ENCODE results near the gene ASPSCR1. TPM values are rescaled to one million over a fixed set of nuclear protein-coding genes. Genes with fewer than 3 reads are reported as not detected.

Gene ASPSCR1
- total RNA-seq, 1 donor from 2014 or later: 29.7 TPM

DNA sequence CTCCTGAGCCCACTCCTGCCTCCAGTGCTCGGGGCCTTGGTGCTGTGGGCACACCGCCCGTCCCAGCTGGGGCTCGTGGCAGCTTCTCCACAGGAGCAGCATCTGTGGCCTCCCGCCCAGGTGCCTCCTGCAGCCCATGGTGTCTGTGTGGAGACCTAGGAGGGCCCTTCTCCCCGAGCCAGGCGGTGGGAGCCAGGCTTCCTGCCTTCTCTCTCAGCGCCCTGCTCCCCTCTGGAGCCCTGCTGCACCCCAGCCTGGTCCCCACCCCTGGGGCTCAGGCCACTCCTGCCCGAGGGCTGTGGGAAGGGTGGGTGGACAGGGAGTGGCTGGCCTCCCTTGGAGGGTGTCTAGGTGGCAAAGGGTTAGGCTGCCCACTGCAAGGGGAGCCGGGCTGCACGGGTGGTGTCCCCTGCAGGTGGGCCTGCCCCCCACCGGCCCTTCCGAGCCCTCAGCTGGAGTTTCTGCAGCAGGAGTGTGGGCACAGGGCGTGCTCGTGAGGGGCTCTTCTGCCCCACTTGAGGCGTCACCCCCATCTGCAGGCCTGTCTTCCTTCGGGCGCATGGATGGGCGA is 34.3 kb downstream of the ASPSCR1 start:
- DNase-seq (ENCODE audit: low read depth): no peak

DNA sequence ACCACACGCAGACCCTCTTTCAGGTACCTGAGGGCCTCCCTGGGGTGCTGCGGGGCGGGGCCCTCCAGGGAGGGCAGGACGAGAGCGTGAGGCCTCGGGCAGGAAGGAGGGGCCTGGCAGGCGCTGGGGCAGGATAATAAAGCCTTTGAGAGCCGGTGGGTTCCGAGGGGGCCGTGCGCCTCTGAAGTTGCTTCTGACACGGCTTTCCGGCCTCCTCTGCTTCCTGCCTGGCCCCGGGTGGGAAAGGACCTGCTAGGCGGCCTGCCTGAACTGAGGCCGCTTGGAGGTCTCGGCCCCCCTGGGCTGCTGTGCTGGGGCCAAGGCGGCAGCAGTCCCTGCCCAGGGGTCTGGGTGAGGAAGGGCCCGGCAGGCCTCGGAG is 34.8 kb downstream of the ASPSCR1 start:
- no peak for DNase-seq (ENCODE audit: low read depth)

DNA sequence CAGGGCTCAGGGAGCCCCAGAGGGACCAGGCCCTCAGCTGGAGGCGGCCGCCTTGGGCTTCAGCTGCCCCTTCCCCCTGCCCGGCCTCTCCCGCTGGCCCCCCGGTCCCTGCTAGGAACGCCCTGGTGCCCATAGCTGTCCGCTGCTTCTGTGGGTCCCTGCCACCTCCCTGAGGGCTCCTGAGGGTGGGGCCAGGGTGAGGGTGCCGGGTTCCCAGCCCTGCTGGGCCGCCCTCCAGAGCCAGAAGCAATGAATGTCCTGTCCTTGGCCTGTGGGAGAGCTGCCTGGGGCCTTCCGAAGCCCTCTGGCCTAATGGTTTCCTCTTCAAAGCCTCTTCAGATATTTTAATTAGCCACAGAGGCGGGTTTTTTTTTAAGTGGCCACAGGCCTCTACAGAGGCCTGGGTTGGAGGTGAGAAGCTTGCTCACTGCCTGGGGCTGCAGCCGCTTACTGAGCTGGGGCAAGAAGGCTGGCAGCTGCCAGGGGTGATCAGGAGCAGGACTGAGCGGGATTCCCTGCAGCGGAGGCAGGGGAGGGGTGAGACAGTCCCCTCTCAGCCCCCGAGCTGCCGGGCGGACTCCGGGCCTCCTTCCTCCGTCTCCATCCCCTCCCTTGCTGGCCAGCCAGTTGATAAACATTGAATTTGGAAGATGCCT is 35.3 kb downstream of the ASPSCR1 start:
- DNase-seq (ENCODE audit: low read depth): no peak

DNA sequence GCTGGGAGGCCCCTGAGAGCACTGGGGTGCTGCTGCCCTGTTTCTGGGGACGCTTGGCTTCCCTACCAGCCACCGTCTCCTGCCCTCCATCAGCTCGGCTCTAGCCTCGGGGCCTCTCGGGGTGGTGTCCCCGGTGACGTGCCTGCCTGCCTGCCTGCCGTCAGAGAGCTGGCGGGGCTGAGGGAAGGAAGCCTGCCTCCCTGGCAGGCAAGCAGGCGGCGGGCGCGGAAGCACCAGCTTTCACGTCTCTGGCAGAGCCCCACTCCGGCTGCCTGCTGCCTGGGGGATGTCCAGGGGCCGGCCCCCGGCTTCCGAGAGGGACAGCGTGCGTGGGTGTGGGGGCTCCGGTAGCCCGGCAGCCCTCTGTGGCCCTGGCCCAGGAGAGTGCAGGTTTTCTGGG is 35.9 kb downstream of the ASPSCR1 start:
- DNase-seq (ENCODE audit: low read depth): no peak

DNA sequence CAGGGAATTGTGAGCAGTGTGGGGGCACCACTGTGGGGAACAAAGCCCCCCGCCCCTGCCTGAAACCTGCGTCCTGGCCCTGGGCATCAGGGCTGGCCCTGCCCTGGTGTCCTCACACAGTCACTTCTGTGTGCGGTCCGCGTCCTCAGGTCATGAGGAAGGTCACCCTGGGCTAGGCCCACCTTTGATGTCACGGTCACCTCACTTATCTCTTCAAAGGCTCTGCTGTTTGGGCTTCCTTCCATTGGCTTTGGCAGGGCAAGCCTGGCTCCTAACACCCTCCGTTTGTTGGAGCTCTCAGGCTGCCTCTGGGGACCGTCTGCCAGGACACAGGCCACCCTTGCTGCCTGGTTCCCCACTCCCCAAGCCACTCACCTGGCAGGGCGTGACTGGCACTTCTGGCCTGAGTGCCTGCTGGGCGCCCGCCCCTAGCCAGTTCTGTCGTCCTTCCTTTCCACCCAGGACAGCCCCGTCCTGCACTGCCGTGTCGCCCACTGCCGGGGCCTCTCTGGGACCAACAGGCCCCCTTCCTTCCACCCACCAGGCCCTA is 36.4 kb downstream of the ASPSCR1 start:
- no peak for DNase-seq (ENCODE audit: low read depth)

DNA sequence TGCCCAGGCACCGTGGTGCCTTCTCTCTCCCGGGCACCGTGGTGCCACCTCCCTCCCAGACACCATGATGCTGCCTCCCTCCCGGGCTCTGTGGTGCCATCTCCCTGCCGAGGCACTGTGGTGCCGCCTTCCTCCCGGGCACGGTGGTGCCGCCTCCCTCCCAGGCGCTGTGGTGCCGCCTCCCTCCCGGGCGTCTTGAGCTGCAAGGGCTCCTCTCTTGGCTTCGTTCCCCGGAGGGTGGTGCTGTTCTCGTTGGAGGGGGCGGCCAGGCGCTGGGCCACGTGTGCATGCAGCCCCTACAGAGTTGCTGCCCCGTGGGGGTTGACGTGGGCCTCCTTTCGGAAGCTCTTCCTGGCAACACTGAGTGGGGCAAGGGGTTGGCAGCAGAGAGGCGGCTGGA is 37.0 kb downstream of the ASPSCR1 start:
- no peak for DNase-seq (ENCODE audit: low read depth)

DNA sequence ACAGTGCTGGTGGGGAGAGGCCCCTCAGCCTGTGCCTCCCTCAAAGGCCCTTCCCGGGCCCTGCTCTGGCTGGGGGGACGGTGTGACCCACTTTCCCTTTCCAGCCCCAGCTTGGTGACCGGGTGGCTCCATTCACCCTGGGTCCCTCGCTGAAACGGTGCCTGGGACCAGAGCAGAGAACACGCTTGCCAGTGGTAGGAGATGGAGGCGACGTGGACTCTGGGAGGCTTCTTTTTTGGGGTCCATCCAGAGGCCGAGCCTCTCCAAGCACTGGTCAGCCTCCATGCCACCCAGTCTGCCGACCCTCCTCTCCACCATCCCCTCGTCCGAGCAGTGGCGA is 37.5 kb downstream of the ASPSCR1 start:
- no peak for DNase-seq (ENCODE audit: low read depth)

DNA sequence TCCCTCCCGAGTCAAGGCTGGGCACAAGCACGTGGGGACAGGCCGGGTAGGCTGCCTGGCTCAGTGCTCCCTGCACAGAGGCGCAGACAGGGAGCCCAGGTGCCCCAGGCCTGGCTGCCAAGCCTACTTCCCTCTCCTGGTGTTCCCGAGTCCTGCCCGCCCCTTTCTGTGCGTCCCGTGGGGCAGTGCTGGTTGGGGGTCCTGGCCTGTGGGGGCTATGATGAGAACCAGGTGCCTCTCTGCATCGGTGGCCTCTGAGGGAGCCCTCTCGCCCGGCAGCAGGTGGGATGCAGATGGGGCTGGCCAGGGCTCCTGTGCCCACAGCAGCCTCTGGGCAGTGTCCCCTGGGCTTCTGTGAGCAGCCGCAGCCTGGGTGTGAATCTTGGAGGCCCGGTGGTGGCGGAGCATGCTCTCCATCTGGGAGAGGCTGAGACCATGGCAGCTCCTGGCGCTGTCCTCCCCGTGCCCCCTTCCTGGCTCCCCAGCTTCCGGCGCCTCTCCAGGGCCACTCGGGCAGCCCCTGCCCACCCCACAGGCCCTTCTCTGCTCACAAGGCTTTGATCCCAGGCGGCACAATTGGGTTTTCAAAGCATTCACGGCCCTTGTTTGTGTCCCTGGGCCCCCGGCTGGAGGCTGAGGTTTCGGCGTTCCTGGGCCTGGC is 38.0 kb downstream of the ASPSCR1 start:
- DNase-seq (ENCODE audit: low read depth): no peak

DNA sequence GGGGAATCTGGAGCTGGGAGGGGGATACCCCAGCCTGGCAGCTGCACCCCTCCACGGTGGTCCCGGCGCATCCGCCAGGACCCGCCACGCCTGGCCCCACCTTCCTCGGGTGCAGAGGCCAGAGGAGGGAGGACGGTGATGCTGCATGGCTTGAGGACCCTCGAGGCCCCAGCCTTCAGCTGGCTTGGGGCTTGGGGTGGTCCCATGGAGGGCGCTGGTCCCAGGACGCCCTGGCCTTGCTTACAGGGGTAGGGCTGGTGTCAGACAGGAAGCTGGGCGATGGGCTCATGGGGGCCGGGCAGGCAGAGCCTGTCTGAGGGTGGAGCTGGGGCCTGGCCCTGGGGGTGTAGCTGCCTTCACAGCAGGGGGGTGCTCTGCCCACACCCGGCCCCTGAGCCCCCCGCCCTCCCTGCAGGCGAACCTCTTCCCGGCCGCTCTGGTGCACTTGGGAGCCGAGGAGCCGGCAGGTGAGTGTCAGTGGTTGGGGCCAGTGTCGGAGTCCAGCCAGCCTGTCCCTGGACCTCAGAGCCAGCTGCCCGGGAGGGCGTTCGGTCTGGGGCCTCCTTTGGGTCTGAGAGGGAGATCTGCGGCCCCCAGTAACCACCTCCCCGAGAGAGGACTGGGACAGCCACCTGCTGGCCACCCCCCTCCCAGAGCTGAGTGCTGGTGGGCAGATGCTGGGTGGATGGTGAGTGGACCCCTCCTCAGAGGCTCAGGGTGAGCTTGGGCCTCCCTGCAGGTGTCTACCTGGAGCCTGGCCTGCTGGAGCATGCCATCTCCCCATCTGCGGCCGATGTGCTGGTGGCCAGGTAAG is 38.8 kb downstream of the ASPSCR1 start:
- no peak for DNase-seq (ENCODE audit: low read depth)

DNA sequence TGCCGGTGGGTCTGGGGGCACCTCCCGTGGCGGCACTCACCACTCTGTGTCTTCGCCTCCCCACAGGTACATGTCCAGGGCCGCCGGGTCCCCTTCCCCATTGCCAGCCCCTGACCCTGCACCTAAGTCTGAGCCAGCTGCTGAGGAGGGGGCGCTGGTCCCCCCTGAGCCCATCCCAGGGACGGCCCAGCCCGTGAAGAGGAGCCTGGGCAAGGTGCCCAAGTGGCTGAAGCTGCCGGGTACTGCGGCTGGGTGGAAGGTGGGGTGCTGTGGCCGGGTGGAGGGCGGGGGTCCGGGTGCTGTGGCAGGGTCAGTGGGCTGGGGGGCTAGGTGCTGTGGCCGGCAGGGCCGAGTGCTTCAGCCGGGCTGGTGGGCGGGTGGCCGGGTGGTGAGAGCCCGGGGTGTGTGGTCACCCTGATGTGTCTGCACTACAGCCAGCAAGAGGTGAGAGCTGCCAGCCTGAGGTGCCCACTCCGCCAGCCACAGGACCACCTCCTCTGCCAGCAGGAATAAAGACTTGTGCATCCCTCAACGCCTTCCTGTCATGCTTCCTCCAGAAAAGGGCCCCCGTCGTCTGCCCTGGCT is 39.5 kb downstream of the ASPSCR1 start:
- DNase-seq (ENCODE audit: low read depth): no peak

DNA sequence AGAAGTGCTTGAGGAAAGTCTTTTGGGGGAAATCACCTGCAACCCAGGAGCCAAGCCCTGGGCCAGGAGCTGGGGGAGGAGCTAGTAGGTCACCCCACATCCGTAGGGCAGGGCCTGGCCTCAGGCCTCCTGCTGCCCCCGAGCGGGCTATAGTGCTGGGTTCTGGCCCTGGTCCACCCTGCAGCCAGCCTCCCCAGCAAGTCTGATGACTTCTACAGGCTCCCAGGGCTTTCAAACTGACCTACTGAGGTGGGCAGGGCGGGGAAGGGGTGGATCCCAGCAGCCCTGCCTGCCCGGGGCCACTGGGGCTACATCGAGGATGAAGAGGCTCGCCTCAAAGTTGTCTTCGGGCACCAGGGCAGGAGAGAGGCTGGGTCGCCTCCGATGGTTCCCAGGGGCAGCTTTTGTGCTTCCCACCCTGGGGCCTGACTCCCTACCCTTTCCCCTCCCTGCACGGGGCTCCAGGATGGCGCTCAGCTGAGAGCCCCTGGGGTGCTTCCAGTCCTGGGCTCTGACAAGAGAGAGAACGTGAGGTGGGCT is 40.3 kb downstream of the ASPSCR1 start:
- no peak for DNase-seq (ENCODE audit: low read depth)

DNA sequence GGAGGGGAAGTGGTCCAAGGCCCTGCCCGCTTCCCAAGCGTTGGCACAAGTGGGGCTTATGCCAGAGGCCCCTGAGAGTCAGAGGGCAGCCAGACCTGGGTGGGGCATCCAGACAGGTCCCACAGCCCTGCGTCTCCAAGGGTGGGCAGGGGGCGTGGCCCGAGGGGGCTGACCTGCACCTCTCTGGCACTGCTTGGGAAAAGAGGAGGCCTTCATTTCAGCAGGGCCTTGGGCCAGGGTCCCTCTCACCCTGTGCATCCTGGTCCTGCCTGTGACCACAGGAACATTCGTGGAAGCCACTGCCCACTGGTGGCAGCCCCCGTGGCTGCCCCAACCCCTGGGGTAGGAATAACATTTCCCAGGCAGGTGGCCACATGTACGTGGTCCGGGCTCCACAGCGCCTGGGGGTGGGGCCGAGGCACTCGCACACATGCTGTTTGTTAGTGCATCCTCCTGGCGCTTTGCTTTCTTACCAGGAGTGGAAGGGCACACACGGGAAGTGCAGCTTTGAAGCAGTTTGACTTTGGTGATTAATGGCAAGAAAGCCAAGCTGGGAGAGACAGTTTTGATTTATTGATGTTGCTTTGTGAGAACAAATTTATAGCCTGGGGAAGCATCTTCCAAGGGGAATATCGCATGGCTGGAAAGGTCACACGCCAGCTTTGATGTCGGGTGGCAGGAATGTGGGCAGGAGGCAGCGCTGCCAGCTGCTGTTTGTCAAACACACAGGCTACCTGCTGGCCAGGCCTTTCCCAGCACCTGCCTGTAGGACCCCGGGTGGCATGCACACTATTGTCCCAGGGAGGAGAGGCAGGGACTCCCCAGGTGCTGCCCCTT is 40.9 kb downstream of the ASPSCR1 start:
- DNase-seq (ENCODE audit: low read depth): no peak

DNA sequence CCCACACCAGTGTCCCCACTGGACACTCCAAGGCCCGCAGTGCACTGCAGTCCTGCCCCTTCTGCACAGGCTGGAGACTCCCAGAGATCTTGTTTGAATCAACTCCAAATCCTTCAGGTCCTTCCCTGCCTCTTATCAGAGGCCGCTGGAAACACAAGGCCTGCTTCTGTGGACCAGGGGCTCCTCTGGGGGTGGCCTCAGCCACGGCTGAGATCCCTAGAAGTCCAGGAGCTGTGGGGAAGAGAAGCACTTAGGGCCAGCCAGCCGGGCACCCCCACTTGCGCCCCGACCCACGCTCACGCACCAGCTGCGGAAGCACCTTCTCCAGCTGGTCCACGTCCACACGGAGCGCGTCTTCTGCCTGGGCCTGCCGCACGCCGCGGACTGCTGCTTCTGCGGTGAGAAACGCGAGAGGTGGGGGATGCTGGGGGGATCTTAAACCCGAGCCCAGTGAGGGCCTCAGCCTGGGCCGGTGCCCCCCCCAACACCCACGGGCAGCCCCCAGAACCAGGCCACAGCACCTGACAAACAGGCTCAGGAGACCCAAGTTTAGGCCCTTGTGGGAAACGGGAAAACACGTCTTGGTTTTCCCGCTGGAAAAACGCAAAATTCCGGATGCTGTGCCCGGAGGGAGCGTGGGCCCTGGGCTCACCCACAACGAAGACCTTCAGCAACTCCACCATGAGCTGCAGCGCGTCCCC is 41.7 kb downstream of the ASPSCR1 start:
- no peak for DNase-seq (ENCODE audit: low read depth)

DNA sequence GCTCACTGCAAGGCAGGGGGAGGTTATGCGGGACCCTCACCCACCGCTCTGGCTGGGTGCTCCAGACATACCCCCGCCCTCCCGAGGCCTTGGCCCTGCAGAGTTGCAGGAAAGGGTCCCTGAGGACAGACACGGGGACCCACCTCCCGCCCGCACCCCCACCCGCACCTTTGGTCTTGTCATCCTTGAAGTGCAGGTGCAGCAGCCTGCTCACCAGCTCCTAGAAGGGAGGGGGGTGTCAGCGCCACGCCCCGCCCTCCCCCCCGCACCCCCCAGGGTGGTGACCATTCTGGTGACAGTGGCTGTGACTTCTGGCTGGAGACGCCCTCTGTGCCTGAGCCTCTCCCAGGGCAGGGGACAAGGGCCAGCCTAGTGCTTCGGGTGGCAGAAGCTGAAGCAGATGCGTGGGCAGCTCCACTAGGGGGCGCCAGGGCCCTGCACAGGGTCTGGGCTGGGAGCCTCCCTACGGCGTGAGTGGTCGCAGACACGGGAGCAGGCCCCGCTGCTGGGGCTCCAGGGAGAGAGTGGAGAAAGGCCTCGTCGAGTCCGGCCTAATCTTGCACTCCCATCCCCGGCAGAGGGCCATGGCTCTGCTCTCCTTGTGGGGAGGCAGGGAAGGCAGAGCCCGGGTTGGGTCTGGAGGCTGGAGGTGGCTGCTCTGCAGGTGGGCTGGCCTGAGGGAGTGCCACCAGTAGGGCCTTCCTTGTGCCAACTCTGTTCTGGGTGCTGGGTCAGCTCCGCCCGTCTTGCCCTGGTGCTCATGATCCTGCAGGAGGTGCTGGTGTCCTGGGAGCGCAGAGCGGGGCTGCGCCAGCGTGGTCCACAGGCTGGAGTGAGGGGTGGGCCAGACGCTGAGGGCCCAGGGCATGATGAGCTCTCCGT is 42.5 kb downstream of the ASPSCR1 start:
- DNase-seq (ENCODE audit: low read depth): no peak

DNA sequence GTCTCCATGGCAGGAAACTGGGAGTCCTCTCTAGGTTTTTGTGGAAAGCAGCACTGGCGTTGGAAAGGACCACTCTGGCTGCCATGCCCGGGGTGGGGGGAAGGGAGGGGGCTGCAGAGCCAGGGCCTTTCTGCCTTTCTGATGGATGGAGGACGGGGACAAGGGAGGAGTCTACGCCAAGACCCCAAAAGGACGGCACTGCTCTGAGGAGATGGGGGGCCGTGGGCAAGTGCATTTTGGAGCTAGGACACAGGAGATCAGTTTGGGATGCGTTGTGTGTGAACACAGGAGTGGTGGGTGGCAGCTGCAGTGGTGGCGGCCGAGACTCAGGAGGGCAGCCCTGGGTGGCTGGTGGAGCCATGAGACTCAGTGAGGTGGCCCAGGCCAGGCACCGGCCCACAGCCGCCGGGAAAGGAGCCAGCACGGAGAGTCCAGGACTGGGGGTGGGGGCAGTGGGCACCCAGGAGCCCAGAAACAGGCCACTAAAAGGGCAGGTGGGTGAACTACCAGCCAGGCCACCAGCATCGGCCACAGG is 43.2 kb downstream of the ASPSCR1 start:
- no peak for DNase-seq (ENCODE audit: low read depth)

DNA sequence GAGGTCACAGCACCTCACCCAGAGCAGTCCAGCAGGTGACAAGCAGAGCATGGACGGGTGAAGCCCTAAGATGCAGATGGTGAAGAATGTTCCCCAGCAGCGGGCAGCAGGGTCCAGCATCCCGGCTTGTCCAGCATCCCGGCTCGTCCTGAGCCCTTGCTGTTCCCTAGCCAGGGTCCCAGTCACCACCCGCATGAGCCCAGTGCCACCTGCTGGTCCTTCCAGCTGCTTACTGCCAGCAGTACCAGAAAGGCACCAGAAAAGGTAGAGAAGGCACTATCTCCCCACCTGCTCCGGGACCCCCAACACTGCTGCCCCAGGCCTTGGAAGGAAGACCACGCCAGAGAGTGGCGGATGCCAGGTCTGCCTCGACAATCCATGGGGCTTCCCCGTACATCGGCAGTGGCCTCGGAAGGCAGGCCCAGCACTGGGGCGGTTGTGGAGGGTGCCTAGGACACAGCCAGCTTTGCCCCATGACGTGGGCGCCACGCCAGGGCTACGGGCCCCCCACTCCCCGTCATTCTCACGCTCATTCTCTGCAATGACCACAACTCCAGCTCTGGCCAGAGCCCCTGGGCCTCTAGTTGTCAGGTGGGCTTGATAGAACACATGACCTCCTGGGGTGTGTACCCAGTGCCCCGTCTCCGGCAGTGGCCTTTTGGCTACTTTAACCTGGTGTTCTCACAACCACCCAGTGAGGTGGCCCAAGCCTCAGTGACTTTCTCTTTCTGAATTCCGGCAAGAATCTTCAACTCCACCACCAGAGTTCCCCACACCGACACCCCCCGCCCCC is 43.9 kb downstream of the ASPSCR1 start:
- peak; percentile 75 for DNase-seq (ENCODE audit: low read depth)

DNA sequence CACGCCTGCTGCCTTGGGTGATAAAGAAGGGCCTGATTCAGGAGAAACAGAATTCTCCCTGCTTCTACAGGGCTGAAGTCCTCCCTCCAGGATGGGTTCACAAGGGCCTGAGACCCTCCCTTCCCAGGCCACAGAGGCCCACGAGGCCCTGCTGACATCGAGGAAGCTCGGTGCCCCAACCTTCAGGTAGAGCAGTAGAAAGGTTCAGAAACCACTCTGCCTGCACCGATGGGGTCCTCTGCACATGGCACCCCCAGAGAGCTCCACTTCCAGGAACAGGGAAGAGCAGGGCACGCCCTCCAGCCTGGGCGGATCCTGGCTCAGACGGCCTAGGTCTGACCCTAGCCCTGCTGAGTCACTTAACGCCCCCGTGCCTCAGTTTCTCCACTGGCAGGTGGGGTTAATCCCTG is 44.5 kb downstream of the ASPSCR1 start:
- no peak for DNase-seq (ENCODE audit: low read depth)
